Measurements from ENCODE around the gene PRSS57. TPM values are rescaled to one million over a fixed set of nuclear protein-coding genes. Genes with fewer than 3 reads are reported as not detected.
A peak's percentile ranks its signal among the peaks of the same experiment; 100 is the strongest.

PRSS57 gene
- total and polyA plus RNA-seq, 2 of the 13 experiments (the other 11 are each of a cell fraction or from before 2014, with no cell fraction given): 0.12 TPM; not detected in 1

GRCh38 chr19:708154-709143, 13.2 kb upstream of the PRSS57 start, which contains the start of gene PALM (continued):
- TF ChIP-seq UBTF (CRISPR knock-in tag; IDR thresholded peaks at IDR 0.05) (no peak), NFKB2 (CRISPR knock-in tag; IDR thresholded peaks at IDR 0.05; ENCODE audit: borderline replicate concordance) (no peak), ZNF251 (CRISPR knock-in tag; IDR thresholded peaks at IDR 0.05) (no peak), ZNF841 (CRISPR knock-in tag; IDR thresholded peaks at IDR 0.05; ENCODE audit: borderline replicate concordance) (no peak), DNMT3B (CRISPR knock-in tag; conservative IDR thresholded peaks at IDR 0.05) (no peak), ZNF282 (IDR thresholded peaks at IDR 0.05; ENCODE audit: partially characterized antibody) (no peak), HCFC1 (IDR thresholded peaks at IDR 0.05; ENCODE audit: low read depth, low read length) (no peak), SMAD9 (CRISPR knock-in tag; IDR thresholded peaks at IDR 0.05) (no peak), KLF12 (CRISPR knock-in tag; IDR thresholded peaks at IDR 0.05; ENCODE audit: borderline replicate concordance) (peak; percentile 47; the same call in 1 of the 2 replicates), ZNF788 (CRISPR knock-in tag; IDR thresholded peaks at IDR 0.05; ENCODE audit: borderline replicate concordance) (no peak), YEATS2 (CRISPR knock-in tag; IDR thresholded peaks at IDR 0.05; ENCODE audit: borderline replicate concordance) (peak; percentile 45; the same call in 1 of the 2 replicates), ZNF850 (CRISPR knock-in tag; conservative IDR thresholded peaks at IDR 0.05) (no peak), GRHL1 (CRISPR knock-in tag; conservative IDR thresholded peaks at IDR 0.05) (no peak)
- TF ChIP-seq, protein P1, sequence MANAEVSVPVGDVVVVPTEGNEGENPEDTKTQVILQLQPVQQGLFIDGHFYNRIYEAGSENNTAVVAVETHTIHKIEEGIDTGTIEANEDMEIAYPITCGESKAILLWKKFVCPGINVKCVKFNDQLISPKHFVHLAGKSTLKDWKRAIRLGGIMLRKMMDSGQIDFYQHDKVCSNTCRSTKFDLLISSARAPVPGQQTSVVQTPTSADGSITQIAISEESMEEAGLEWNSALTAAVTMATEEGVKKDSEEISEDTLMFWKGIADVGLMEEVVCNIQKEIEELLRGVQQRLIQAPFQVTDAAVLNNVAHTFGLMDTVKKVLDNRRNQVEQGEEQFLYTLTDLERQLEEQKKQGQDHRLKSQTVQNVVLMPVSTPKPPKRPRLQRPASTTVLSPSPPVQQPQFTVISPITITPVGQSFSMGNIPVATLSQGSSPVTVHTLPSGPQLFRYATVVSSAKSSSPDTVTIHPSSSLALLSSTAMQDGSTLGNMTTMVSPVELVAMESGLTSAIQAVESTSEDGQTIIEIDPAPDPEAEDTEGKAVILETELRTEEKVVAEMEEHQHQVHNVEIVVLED (CRISPR knock-in tag; IDR thresholded peaks at IDR 0.05; ENCODE audit: borderline replicate concordance): no peak
- TF ChIP-seq, protein P2, sequence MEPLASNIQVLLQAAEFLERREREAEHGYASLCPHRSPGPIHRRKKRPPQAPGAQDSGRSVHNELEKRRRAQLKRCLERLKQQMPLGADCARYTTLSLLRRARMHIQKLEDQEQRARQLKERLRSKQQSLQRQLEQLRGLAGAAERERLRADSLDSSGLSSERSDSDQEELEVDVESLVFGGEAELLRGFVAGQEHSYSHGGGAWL (CRISPR knock-in tag; IDR thresholded peaks at IDR 0.05): peak; percentile 40; the same call in 1 of the 2 replicates
- TF ChIP-seq, protein P3, sequence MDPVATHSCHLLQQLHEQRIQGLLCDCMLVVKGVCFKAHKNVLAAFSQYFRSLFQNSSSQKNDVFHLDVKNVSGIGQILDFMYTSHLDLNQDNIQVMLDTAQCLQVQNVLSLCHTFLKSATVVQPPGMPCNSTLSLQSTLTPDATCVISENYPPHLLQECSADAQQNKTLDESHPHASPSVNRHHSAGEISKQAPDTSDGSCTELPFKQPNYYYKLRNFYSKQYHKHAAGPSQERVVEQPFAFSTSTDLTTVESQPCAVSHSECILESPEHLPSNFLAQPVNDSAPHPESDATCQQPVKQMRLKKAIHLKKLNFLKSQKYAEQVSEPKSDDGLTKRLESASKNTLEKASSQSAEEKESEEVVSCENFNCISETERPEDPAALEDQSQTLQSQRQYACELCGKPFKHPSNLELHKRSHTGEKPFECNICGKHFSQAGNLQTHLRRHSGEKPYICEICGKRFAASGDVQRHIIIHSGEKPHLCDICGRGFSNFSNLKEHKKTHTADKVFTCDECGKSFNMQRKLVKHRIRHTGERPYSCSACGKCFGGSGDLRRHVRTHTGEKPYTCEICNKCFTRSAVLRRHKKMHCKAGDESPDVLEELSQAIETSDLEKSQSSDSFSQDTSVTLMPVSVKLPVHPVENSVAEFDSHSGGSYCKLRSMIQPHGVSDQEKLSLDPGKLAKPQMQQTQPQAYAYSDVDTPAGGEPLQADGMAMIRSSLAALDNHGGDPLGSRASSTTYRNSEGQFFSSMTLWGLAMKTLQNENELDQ (CRISPR knock-in tag; IDR thresholded peaks at IDR 0.05; ENCODE audit: borderline replicate concordance): no peak

All from HepG2 (cell line).